GM13976 (cell line): ENCODE measurements around the gene SCAI.

Experiments
- DNase-seq: peaks from one replicate; pipeline ENCODE4 v3.0.0; 2012; ENCODE audit warnings: low spot score
- CTCF ChIP-seq: IDR thresholded peaks from 2 replicates; pipeline ENCODE4 v1.5.1; 2012; ENCODE audit warnings: borderline replicate concordance, mild to moderate bottlenecking; ENCODE audit not compliant: insufficient read depth; ENCODE audit errors: extremely low read depth, missing control alignments, control extremely low read depth
- in situ Hi-C: fragments of 300-500 bp; cut with MboI; formaldehyde crosslinking; loops from one replicate; pipeline ENCODE4 v1.12.0; 2022; ENCODE audit warnings: low sequenced_read_pairs, mixed read lengths, inconsistent platforms; ENCODE audit not compliant: unreplicated experiment

The SCAI gene

GRCh38 chr9:125103770-125104460 is 39.4 kb downstream of the SCAI start:
- DNase-seq: no peak
- in situ Hi-C loops: no loop called here
- no peak for TF ChIP-seq CTCF

GRCh38 chr9:125103021-125103420 is 40.3 kb downstream of the SCAI start:
- no peak for TF ChIP-seq CTCF
- DNase-seq: no peak
- in situ Hi-C loops: no loop called here

- no peak for DNase-seq
- TF ChIP-seq CTCF: no peak
- in situ Hi-C loops: no loop called here
Observed at GRCh38 chr9:125100822-125101221, 42.5 kb downstream of the SCAI start.

GRCh38 chr9:125099816-125100215 is 43.5 kb downstream of the SCAI start:
- in situ Hi-C loops: no loop called here
- no peak for TF ChIP-seq CTCF
- no peak for DNase-seq

- TF ChIP-seq CTCF: no peak
- no peak for DNase-seq
- in situ Hi-C loops: no loop called here
Observed at GRCh38 chr9:125095821-125096443, 47.4 kb downstream of the SCAI start.

GRCh38 chr9:125091121-125091520 is 52.2 kb downstream of the SCAI start:
- in situ Hi-C loops: no loop called here

More at GRCh38 chr9:125091121-125091520, 52.2 kb downstream of the SCAI start:
- TF ChIP-seq CTCF: no peak
- no peak for DNase-seq
